Measurements from ENCODE around the gene HNRNPC. TPM values are rescaled to one million over a fixed set of nuclear protein-coding genes. Genes with fewer than 3 reads are reported as not detected.
"Not testable (repeated sequence)": the region's sequence is repeated elsewhere in the genome, so short reads cannot be mapped to it uniquely, and the experiment has no call there.

Gene HNRNPC
- total RNA-seq, 4 donors from 2014 or later: 356 to 544 (median 505) TPM

GRCh38 chr14:21229821-21230220 lies 39.4 kb downstream of the HNRNPC start:
- peaks cover 5 to 88% of the 10 kb centered on the region in 2 donors for H3K36me3 ChIP-seq
- H3K9me3 ChIP-seq: no peaks in the 10 kb centered on the region
- no peak for ATAC-seq
- TF ChIP-seq POLR2A (IDR thresholded peaks at IDR 0.05): no peak
- no peak for TF ChIP-seq POLR2AphosphoS5 (IDR thresholded peaks at IDR 0.05)
- TF ChIP-seq CTCF (IDR thresholded peaks at IDR 0.05): no peak
- TF ChIP-seq EP300 (IDR thresholded peaks at IDR 0.05): no peak
- no peak overlapping the region for H3K27ac ChIP-seq
- H3K27me3 ChIP-seq: no peaks in the 10 kb centered on the region
- H3K4me1 ChIP-seq: peaks cover 3 to 48% (median 5%) of the 10 kb centered on the region in 3 donors
- no peak overlapping the region for H3K4me3 ChIP-seq
- 57 to 70% methylated on average over 5 of the region's 5 CpGs for WGBS, 2 donors (ENCODE audit: low coverage in 1 of 2)

- TF ChIP-seq CTCF (IDR thresholded peaks at IDR 0.05): no peak
- no peak for TF ChIP-seq EP300 (IDR thresholded peaks at IDR 0.05)
- TF ChIP-seq POLR2AphosphoS5 (IDR thresholded peaks at IDR 0.05): no peak
- TF ChIP-seq POLR2A (IDR thresholded peaks at IDR 0.05): no peak
- Histone ChIP-seq H3K36me3 (peaks cover 5 to 86% of the 10 kb centered on the region in 2 donors), H3K27ac (no peak overlapping the region), H3K4me1 (peaks cover 0 to 48% (median 0%) of the 10 kb centered on the region in 3 donors), H3K4me3 (no peak overlapping the region), H3K27me3 (no peaks in the 10 kb centered on the region), H3K9me3 (no peaks in the 10 kb centered on the region)
- WGBS, 2 donors (ENCODE audit: low coverage in 1 of 2): 70 to 88% methylated on average over 1 of the region's 1 CpG
- ATAC-seq: no peak
Measured at GRCh38 chr14:21227981-21228380, 41.3 kb downstream of the HNRNPC start.

GRCh38 chr14:21227150-21227549 lies 42.1 kb downstream of the HNRNPC start:
- Histone ChIP-seq H3K4me3 (no peak overlapping the region), H3K4me1 (peaks cover 0 to 48% (median 0%) of the 10 kb centered on the region in 3 donors), H3K9me3 (no peaks in the 10 kb centered on the region), H3K27me3 (no peaks in the 10 kb centered on the region), H3K27ac (peak overlapping the region in 1 of 4 donors; percentile 3), H3K36me3 (peaks cover 5 to 87% of the 10 kb centered on the region in 2 donors)
- no peak for ATAC-seq
- WGBS, 2 donors (ENCODE audit: low coverage in 1 of 2): 67 to 86% methylated on average over 5 of the region's 5 CpGs
- TF ChIP-seq POLR2AphosphoS5 (IDR thresholded peaks at IDR 0.05) (no peak), CTCF (IDR thresholded peaks at IDR 0.05) (no peak), EP300 (IDR thresholded peaks at IDR 0.05) (no peak), POLR2A (IDR thresholded peaks at IDR 0.05) (no peak)

- no peak for TF ChIP-seq POLR2A (IDR thresholded peaks at IDR 0.05)
- Histone ChIP-seq H3K36me3 (peaks cover 5 to 86% of the 10 kb centered on the region in 2 donors), H3K27me3 (no peaks in the 10 kb centered on the region), H3K4me3 (no peak overlapping the region), H3K27ac (no peak overlapping the region), H3K9me3 (no peaks in the 10 kb centered on the region), H3K4me1 (peaks cover 0 to 47% (median 0%) of the 10 kb centered on the region in 3 donors)
- 71 to 77% methylated on average over 4 to 7 of the region's 8 CpGs for WGBS, 2 donors (ENCODE audit: low coverage in 1 of 2)
- ATAC-seq: no peak
Measured at GRCh38 chr14:21226467-21226866, 42.8 kb downstream of the HNRNPC start.

- H3K9me3 ChIP-seq, H3K27me3 ChIP-seq, H3K4me3 ChIP-seq, H3K27ac ChIP-seq, ATAC-seq: not testable (repeated sequence)
- H3K36me3 ChIP-seq: peaks cover 8 to 86% of the 10 kb centered on the region in 2 donors
- WGBS, 2 donors (ENCODE audit: low coverage in 1 of 2): 92 to 100% methylated on average over 1 to 7 of the region's 7 CpGs
- peaks cover 0 to 49% (median 0%) of the 10 kb centered on the region in 3 donors for H3K4me1 ChIP-seq
Measured at GRCh38 chr14:21225164-21225563, 44.1 kb downstream of the HNRNPC start.

GRCh38 chr14:21220874-21221477 lies 48.3 kb downstream of the HNRNPC start:
- WGBS, 2 donors (ENCODE audit: low coverage in 1 of 2): 79 to 88% methylated on average over 4 to 6 of the region's 9 CpGs
- H3K9me3 ChIP-seq: no peaks in the 10 kb centered on the region
- no peak overlapping the region for H3K4me3 ChIP-seq
- peaks cover 0 to 77% (median 2%) of the 10 kb centered on the region in 3 donors for H3K4me1 ChIP-seq
- peaks cover 3 to 63% of the 10 kb centered on the region in 2 donors for H3K36me3 ChIP-seq
- no peak for TF ChIP-seq EP300 (IDR thresholded peaks at IDR 0.05)
- TF ChIP-seq POLR2AphosphoS5 (IDR thresholded peaks at IDR 0.05): no peak
- no peak for TF ChIP-seq CTCF (IDR thresholded peaks at IDR 0.05)
- no peak for TF ChIP-seq POLR2A (IDR thresholded peaks at IDR 0.05)
- no peak for ATAC-seq
- no peak overlapping the region for H3K27ac ChIP-seq
- no peaks in the 10 kb centered on the region for H3K27me3 ChIP-seq

Data from gastroesophageal sphincter (tissue), 4 donors.